ENCODE measurements around the gene FHOD1.

DNA sequence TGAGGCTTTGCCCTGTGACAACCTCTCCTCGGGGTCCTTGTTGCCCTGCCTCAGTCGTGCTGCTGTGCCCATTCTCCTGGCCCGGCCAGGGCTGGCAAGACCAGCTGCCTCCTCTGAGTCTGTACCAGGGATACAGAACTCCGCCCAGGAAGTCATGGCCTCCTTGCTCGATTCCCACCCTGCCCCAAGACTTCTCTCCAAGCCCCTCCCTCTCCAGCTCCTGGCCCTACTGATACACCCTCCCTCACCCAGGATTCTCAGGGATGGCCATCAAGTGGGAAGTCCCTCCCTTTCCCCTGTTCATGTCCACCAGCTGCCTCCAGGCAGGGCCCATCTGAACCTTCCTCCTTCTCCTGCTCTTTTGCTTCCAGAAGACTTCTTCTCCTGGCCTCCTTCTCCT is 31.6 kb downstream of the FHOD1 start:
- TF ChIP-seq, protein P1, sequence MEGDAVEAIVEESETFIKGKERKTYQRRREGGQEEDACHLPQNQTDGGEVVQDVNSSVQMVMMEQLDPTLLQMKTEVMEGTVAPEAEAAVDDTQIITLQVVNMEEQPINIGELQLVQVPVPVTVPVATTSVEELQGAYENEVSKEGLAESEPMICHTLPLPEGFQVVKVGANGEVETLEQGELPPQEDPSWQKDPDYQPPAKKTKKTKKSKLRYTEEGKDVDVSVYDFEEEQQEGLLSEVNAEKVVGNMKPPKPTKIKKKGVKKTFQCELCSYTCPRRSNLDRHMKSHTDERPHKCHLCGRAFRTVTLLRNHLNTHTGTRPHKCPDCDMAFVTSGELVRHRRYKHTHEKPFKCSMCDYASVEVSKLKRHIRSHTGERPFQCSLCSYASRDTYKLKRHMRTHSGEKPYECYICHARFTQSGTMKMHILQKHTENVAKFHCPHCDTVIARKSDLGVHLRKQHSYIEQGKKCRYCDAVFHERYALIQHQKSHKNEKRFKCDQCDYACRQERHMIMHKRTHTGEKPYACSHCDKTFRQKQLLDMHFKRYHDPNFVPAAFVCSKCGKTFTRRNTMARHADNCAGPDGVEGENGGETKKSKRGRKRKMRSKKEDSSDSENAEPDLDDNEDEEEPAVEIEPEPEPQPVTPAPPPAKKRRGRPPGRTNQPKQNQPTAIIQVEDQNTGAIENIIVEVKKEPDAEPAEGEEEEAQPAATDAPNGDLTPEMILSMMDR (conservative IDR thresholded peaks at IDR 0.05; ENCODE audit: low read length), result no peak
- no peak for TF ChIP-seq EZH2phosphoT487 (IDR thresholded peaks at IDR 0.05; ENCODE audit: borderline replicate concordance, low read depth, low read length)

Measured in OCI-LY7 (cell line).